T-helper 1 cell treated with Interleukin-12 subunit alpha and Interleukin-12 subunit beta and Interleukin-4 antibody, amounts not matched to agents 30 μg/mL and 1 μg/mL, for 36 hours (primary cell): ENCODE data around the gene GDI1.

Source experiments
- H3K27ac Mint-ChIP-seq: one replicate; pipeline ENCODE4 v1.8.0; 2021; ENCODE audit warnings: mild to moderate bottlenecking, mixed read lengths
- H3K27me3 Mint-ChIP-seq: one replicate; pipeline ENCODE4 v1.8.0; 2021; ENCODE audit warnings: low read depth, mixed read lengths
- H3K36me3 Mint-ChIP-seq: one replicate; pipeline ENCODE4 v1.8.0; 2021; ENCODE audit warnings: low read depth, mixed read lengths
- H3K4me1 Mint-ChIP-seq: one replicate; pipeline ENCODE4 v1.8.0; 2021; ENCODE audit warnings: low read depth, mixed read lengths
- H3K4me3 Mint-ChIP-seq: one replicate; pipeline ENCODE4 v1.8.0; 2021; ENCODE audit warnings: mild to moderate bottlenecking, moderate library complexity, mixed read lengths
- H3K9me3 Mint-ChIP-seq: one replicate; pipeline ENCODE4 v1.8.0; 2021; ENCODE audit warnings: mixed read lengths

Gene GDI1

GRCh38 chrX:154401918-154402621 is 34.9 kb upstream of the GDI1 start:
- Mint-ChIP-seq H3K27ac (no peak overlapping the region), H3K9me3 (no peaks in the 10 kb centered on the region), H3K27me3 (peaks cover 8% of the 10 kb centered on the region), H3K4me1 (peaks cover 12% of the 10 kb centered on the region), H3K36me3 (peaks cover 25% of the 10 kb centered on the region), H3K4me3 (no peak overlapping the region)

- H3K4me3 Mint-ChIP-seq = no peak overlapping the region
- peaks cover 12% of the 10 kb centered on the region for H3K4me1 Mint-ChIP-seq
- no peaks in the 10 kb centered on the region for H3K9me3 Mint-ChIP-seq
- H3K27me3 Mint-ChIP-seq = peaks cover 8% of the 10 kb centered on the region
- no peak overlapping the region for H3K27ac Mint-ChIP-seq
- peaks cover 25% of the 10 kb centered on the region for H3K36me3 Mint-ChIP-seq
These were observed 34.3 kb upstream of the GDI1 start for GRCh38 chrX:154402622-154403127.

- no peak overlapping the region for H3K27ac Mint-ChIP-seq
- H3K36me3 Mint-ChIP-seq = peaks cover 24% of the 10 kb centered on the region
- H3K27me3 Mint-ChIP-seq = peaks cover 5% of the 10 kb centered on the region
- H3K4me1 Mint-ChIP-seq = peaks cover 12% of the 10 kb centered on the region
- no peaks in the 10 kb centered on the region for H3K9me3 Mint-ChIP-seq
- H3K4me3 Mint-ChIP-seq = no peak overlapping the region
These were observed 33.8 kb upstream of the GDI1 start for GRCh38 chrX:154403192-154403591.

- peaks cover 11% of the 10 kb centered on the region for H3K4me1 Mint-ChIP-seq
- H3K9me3 Mint-ChIP-seq = no peaks in the 10 kb centered on the region
- H3K4me3 Mint-ChIP-seq = no peak overlapping the region
- no peak overlapping the region for H3K27ac Mint-ChIP-seq
- H3K36me3 Mint-ChIP-seq = peaks cover 18% of the 10 kb centered on the region
- H3K27me3 Mint-ChIP-seq = no peaks in the 10 kb centered on the region
These were observed 33.1 kb upstream of the GDI1 start for GRCh38 chrX:154403858-154404257.

GRCh38 chrX:154404625-154405192 is 32.2 kb upstream of the GDI1 start:
- H3K9me3 Mint-ChIP-seq = no peaks in the 10 kb centered on the region
- H3K4me3 Mint-ChIP-seq = no peak overlapping the region
- H3K27me3 Mint-ChIP-seq = no peaks in the 10 kb centered on the region
- H3K36me3 Mint-ChIP-seq = peaks cover 10% of the 10 kb centered on the region
- peaks cover 6% of the 10 kb centered on the region for H3K4me1 Mint-ChIP-seq
- H3K27ac Mint-ChIP-seq = no peak overlapping the region

- Mint-ChIP-seq H3K36me3 (peaks cover 5% of the 10 kb centered on the region), H3K4me1 (peaks cover 13% of the 10 kb centered on the region), H3K9me3 (no peaks in the 10 kb centered on the region), H3K27ac (peak overlapping the region; percentile 21), H3K27me3 (no peaks in the 10 kb centered on the region), H3K4me3 (peak overlapping the region; percentile 64)
These were observed 28.2 kb upstream of the GDI1 start for GRCh38 chrX:154408659-154409221.

- H3K27ac Mint-ChIP-seq = peak within 1 kb of the TSS; percentile 21
- peaks cover 13% of the 10 kb centered on the region for H3K4me1 Mint-ChIP-seq
- H3K27me3 Mint-ChIP-seq = no peaks in the 10 kb centered on the region
- no peaks in the 10 kb centered on the region for H3K9me3 Mint-ChIP-seq
- H3K4me3 Mint-ChIP-seq = peak within 1 kb of the TSS; percentile 64
- peaks cover 5% of the 10 kb centered on the region for H3K36me3 Mint-ChIP-seq
These were observed 27.6 kb upstream of the GDI1 start, which contains the start of gene DNASE1L1 for GRCh38 chrX:154409222-154409871. DNASE1L1 (minus strand) TSS chrX:154409254; CDS start chrX:154405568, 3,686 bp downstream.

- H3K27ac Mint-ChIP-seq = peak overlapping the region; percentile 95
- H3K36me3 Mint-ChIP-seq = peaks cover 8% of the 10 kb centered on the region
- H3K4me1 Mint-ChIP-seq = peaks cover 15% of the 10 kb centered on the region
- no peaks in the 10 kb centered on the region for H3K27me3 Mint-ChIP-seq
- peak overlapping the region; percentile 77 for H3K4me3 Mint-ChIP-seq
- no peaks in the 10 kb centered on the region for H3K9me3 Mint-ChIP-seq
These were observed 25.0 kb upstream of the GDI1 start for GRCh38 chrX:154411981-154412340.

GRCh38 chrX:154412468-154412867 is 24.5 kb upstream of the GDI1 start:
- H3K27ac Mint-ChIP-seq = peak overlapping the region; percentile 95
- H3K27me3 Mint-ChIP-seq = no peaks in the 10 kb centered on the region

GRCh38 chrX:154413142-154413541 is 23.8 kb upstream of the GDI1 start:
- Mint-ChIP-seq H3K9me3 (no peaks in the 10 kb centered on the region), H3K4me1 (peaks cover 15% of the 10 kb centered on the region), H3K4me3 (peak overlapping the region; percentile 77), H3K27ac (peak overlapping the region; percentile 95), H3K36me3 (peaks cover 8% of the 10 kb centered on the region), H3K27me3 (no peaks in the 10 kb centered on the region)

More at GRCh38 chrX:154412468-154412867, 24.5 kb upstream of the GDI1 start:
- Mint-ChIP-seq H3K36me3 (peaks cover 8% of the 10 kb centered on the region), H3K4me3 (peak overlapping the region; percentile 77), H3K4me1 (peaks cover 15% of the 10 kb centered on the region), H3K9me3 (no peaks in the 10 kb centered on the region)

- H3K27ac Mint-ChIP-seq = no peak overlapping the region
- no peaks in the 10 kb centered on the region for H3K9me3 Mint-ChIP-seq
- peaks cover 6% of the 10 kb centered on the region for H3K36me3 Mint-ChIP-seq
- peaks cover 7% of the 10 kb centered on the region for H3K4me1 Mint-ChIP-seq
- no peaks in the 10 kb centered on the region for H3K27me3 Mint-ChIP-seq
- no peak overlapping the region for H3K4me3 Mint-ChIP-seq
These were observed 19.8 kb upstream of the GDI1 start for GRCh38 chrX:154417157-154417556.

GRCh38 chrX:154419189-154419588 is 17.8 kb upstream of the GDI1 start:
- Mint-ChIP-seq H3K9me3 (no peaks in the 10 kb centered on the region), H3K27ac (no peak overlapping the region), H3K27me3 (no peaks in the 10 kb centered on the region), H3K4me3 (no peak overlapping the region), H3K36me3 (peaks cover 3% of the 10 kb centered on the region), H3K4me1 (peaks cover 2% of the 10 kb centered on the region)

GRCh38 chrX:154419688-154420401 is 17.1 kb upstream of the GDI1 start:
- H3K27me3 Mint-ChIP-seq = no peaks in the 10 kb centered on the region
- H3K36me3 Mint-ChIP-seq = peaks cover 3% of the 10 kb centered on the region
- peaks cover 5% of the 10 kb centered on the region for H3K4me1 Mint-ChIP-seq
- no peak overlapping the region for H3K27ac Mint-ChIP-seq
- H3K9me3 Mint-ChIP-seq = no peaks in the 10 kb centered on the region
- H3K4me3 Mint-ChIP-seq = no peak overlapping the region

- Mint-ChIP-seq H3K27ac (no peak overlapping the region), H3K4me3 (no peak overlapping the region), H3K27me3 (no peaks in the 10 kb centered on the region), H3K9me3 (no peaks in the 10 kb centered on the region), H3K36me3 (peaks cover 3% of the 10 kb centered on the region), H3K4me1 (peaks cover 5% of the 10 kb centered on the region)
These were observed 16.6 kb upstream of the GDI1 start for GRCh38 chrX:154420402-154420756.
